ENCODE measurements around the gene RNF167.

DNA sequence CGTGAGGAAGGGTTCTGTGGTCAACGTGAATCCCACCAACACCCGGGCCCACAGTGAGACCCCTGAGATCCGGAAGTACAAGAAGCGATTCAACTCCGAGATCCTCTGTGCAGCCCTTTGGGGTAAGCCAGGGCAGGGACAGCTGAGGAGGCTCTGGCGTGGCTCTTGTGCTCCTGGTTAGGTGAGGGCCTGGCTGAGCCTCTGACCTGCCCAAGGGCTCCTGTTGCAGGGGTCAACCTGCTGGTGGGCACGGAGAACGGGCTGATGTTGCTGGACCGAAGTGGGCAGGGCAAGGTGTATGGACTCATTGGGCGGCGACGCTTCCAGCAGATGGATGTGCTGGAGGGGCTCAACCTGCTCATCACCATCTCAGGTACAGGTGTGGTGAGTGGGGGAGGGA lies 44.9 kb upstream of the RNF167 start:
- TF ChIP-seq, protein P1, sequence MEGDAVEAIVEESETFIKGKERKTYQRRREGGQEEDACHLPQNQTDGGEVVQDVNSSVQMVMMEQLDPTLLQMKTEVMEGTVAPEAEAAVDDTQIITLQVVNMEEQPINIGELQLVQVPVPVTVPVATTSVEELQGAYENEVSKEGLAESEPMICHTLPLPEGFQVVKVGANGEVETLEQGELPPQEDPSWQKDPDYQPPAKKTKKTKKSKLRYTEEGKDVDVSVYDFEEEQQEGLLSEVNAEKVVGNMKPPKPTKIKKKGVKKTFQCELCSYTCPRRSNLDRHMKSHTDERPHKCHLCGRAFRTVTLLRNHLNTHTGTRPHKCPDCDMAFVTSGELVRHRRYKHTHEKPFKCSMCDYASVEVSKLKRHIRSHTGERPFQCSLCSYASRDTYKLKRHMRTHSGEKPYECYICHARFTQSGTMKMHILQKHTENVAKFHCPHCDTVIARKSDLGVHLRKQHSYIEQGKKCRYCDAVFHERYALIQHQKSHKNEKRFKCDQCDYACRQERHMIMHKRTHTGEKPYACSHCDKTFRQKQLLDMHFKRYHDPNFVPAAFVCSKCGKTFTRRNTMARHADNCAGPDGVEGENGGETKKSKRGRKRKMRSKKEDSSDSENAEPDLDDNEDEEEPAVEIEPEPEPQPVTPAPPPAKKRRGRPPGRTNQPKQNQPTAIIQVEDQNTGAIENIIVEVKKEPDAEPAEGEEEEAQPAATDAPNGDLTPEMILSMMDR (conservative IDR thresholded peaks at IDR 0.05 in 1 of 2, IDR thresholded peaks at IDR 0.05 in 1 of 2; ENCODE audit: extremely low read depth in 1 of 2, insufficient read depth in 1 of 2, low read depth in 1 of 2, low read length in 2 of 2) = no peak
- no peak for TF ChIP-seq EZH2 (IDR thresholded peaks at IDR 0.05; ENCODE audit: borderline replicate concordance, low read length)
